ENCODE results near the gene KHK. TPM values are rescaled to one million over a fixed set of nuclear protein-coding genes. Genes with fewer than 3 reads are reported as not detected.
"Not testable (repeated sequence)": the region's sequence is repeated elsewhere in the genome, so short reads cannot be mapped to it uniquely, and the experiment has no call there.

The KHK gene
- total RNA-seq, 1 experiment from 2014 or later: 0.48 TPM

GRCh38 chr2:27059141-27059820, 27.3 kb upstream of the KHK start:
- no peak for DNase-seq (ENCODE audit: low spot score)

DNA sequence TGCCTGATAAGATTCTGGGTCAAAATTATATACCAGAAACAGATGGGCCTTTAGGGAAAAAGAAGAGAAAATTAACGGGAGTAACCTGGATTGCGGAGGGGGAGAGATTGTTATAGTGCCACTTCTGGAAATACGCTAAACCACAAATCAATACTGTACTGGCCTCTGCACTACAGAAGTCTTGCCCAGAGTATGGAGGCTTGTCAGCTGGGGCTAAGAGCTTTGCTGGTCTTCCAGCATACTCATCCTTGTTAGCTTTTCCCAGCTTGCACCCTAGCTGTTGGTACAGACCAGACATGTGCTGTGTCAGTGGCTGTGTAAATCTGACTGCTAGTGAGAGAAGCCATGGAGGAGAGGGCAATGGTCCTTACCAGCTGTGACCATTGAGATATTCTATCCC, 26.2 kb upstream of the KHK start:
- DNase-seq (ENCODE audit: low spot score): no peak

DNA sequence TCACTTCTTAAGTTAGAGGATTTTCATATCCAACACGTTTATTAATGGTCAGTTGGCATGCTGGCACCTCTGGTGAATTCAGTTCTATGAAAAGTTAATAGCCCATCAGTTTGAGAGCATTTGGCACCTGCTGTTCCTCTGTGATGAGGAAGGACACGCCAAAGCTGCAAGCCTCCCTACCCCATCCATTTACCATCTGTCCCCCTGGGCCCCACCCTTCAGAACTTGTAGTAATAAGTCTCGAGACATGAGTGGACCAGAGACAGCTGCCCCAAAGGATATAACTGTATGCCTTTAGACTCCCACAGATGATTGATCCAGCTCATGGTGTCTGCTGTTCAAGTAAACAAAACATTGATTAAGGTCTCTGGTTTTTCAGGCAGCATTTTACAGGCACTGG, 21.4 kb upstream of the KHK start:
- no peak for DNase-seq (ENCODE audit: low spot score)

DNA sequence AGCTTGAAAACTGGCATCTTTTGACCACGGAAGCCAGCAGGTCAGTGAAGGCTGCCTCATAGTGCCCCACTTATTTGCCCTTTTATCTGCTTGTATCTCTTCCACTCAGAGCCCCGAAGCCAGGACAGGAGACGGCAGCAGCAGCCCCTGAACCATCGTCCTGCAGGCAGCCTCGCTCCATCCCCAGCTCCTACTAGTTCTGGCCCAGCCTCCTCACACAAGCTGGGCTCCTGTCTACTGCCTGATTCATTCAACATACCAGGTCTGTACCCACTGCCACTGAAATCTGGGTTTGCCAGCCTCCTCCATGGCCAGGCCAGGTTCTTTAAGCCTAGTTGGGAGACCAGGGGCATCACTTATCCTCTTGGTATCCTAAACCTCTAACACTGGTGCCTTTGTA, 19.2 kb upstream of the KHK start:
- no peak for DNase-seq (ENCODE audit: low spot score)

DNA sequence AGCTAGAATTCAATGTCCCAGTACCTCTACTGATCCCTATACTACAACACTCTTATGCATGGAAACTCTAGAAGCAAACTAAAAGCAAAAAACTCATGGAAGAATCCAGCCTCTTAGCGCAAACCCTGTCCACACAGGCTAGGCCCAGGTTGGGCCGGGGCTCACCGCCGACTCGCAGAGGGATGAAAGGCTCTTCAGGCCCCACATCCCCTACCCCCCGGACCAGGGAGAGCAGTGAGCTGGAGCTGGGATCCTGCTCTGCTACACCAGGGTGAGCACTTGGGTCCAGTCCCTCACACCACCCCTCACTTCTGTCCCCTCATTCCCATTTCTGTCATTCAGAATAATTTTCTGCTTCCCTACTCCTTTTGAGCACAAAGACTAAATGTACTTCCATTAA, 17.1 kb upstream of the KHK start:
- no peak for DNase-seq (ENCODE audit: low spot score)

GRCh38 chr2:27069961-27070618, 16.5 kb upstream of the KHK start:
- no peak for DNase-seq (ENCODE audit: low spot score)

DNA sequence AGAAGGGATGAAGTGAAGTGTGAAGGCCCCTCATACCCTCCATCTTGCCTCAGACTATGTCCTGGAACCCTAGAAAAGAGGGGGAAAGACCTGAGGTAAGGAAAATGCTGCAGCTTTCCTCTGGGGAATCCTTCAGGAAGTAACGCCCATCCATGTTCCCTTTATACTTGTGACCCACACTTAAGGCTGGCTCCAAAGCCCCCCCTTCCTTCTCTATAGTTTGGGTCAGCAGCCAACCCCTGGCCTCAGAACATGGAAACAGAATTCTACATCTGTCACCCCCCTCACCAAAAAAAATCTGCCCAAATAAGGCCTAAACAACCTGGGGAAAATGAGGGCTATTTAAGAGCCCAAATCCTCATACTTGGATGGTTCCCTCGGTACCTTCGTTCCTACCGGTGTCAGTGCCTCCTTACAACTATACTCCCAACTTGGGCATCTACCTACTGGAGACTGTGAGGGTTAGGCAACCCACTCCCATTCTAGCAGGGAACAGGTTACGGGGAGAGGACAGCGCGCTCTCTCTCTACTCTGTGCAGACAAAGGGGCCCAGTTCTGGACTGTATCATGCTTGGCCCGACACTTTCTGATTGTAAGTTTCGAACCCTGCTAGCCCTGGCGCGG, 15.8 kb upstream of the KHK start:
- DNase-seq (ENCODE audit: low spot score): no peak

- DNase-seq (ENCODE audit: low spot score): peak; percentile 75
Measured at GRCh38 chr2:27071277-27071989, 15.1 kb upstream of the KHK start, which contains the start of gene OST4. Gene OST4 (minus strand): TSS chr2:27071654.

DNA sequence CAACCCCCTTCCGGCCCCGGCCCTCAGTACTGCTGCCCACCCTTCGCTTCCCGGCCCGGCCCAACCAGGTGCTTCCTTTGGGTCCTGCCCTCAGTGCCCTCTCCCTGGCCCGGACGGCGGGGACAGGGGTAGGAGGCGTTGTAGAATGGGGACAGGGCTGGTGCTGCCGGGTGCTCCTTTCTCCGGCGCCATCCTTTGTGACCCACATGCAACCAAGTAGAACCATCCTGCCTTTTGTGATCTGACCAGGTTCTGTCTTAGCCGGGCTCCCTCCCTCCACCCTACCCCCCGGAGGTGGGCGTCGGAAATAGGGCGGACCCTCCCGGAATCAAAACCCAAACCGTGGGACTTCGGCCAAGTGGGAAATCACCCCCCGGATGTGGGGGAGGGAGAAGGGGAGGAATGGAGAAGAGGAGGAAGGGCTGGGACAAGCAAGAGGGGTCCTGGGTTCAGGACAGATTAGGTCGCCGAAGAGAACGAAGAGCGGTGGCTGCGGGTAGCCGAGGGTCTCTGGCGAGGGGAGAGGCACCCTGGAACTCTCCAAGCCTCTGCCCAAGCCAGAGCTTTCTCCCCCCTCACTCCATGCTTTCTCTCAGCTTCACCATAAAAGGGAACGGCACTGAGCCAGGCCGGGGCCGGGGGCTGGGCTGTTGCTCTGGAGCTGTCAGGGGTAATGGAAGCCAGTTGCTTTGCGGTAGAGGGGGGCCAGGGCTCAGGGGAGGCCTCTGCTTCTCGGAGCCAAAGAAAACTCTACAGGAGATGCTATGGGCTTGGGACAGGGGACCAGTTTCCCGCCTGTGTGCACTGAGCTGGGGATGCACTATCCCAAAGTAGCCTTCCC, 14.4 kb upstream of the KHK start:
- DNase-seq (ENCODE audit: low spot score): no peak

DNA sequence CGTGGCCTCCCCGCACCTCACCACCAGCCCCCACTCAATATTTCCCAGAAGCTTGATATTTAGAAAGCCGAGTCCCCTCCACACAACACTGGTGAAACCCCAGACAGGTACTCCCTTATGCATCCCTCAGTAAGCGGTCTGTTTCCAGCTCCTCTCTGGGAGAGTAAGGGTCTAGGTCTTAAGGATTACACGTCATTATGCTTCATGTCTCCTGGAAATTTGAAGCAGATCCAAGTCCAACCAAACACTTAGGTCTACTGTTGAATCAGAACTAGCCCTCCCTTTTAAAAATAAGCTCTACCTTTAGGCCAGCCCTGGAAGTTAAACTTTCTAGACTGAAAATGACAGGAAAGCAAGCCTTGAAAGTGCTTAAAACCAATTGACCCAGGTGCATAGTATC, 13.7 kb upstream of the KHK start:
- no peak for DNase-seq (ENCODE audit: low spot score)

DNA sequence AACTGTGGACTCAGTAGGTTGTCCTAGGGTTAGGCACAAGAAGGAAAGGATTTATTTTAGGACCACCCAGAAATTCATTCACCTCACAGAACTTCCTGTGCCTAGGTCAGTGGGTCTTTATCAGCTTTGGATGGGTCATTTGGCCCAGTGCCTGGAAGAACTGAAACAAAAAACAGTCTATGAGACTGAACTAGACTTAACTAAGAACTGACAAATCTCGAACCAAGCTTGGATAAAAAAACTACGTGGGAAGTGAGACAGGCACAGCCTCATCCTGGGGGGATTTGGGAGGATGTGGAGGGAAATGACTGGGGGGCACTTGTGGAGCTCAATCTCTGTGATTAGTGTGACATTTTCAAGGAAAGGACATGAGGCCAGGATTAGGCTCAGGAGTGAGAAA, 12.8 kb upstream of the KHK start:
- no peak for DNase-seq (ENCODE audit: low spot score)

GRCh38 chr2:27074738-27075565, 11.6 kb upstream of the KHK start:
- no peak for DNase-seq (ENCODE audit: low spot score)

GRCh38 chr2:27075566-27075871, 11.1 kb upstream of the KHK start:
- DNase-seq (ENCODE audit: low spot score): not testable (repeated sequence)

DNA sequence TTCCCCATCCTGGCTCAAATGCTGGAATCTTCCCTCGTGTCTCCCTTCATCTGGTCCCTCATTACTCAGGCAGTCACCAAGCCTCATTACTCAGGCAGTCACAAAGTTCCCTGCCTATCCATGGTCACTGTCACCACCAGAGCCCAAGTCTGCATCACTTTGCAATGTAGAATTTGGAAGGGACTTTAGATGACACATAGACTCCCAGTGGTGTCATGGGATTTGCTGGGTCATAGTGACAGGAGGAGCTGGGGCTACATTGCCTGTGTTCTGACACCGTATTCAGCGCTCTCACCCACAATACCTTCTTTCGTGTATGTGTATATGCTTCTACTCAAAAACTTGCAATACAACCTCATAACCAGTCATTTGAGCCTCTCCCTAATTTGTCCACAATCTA, 10.2 kb upstream of the KHK start:
- DNase-seq (ENCODE audit: low spot score): no peak

DNA sequence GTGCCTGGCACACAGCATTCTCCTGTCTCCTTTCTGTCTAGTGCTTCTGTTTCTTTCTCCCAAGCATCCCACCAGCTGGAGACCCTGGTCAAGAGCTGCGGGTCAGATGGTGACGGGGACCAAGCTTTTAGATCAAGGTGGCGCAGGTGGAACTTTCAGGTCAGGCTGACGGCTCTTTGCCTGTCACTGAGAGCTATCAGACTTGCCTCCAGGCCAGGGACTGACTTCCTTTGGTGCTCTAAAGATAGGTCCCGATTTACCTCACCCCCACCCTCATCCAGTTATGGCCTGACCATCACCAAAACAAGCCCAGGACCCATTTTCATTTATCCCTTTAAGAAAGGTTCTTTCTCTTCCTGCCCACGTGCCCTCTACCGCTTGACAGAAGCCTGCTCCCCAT, 9.3 kb upstream of the KHK start:
- no peak for DNase-seq (ENCODE audit: low spot score)

GRCh38 chr2:27078267-27079194, 8.0 kb upstream of the KHK start, which contains the start of gene EMILIN1:
Gene EMILIN1 (plus strand): TSS chr2:27078615. CDS start chr2:27079066, 451 bp downstream.
- peak; percentile 83 for DNase-seq (ENCODE audit: low spot score)

- DNase-seq (ENCODE audit: low spot score): no peak
Measured at GRCh38 chr2:27079233-27080139, 7.1 kb upstream of the KHK start.

- no peak for DNase-seq (ENCODE audit: low spot score)
Measured at GRCh38 chr2:27080140-27080469, 6.5 kb upstream of the KHK start.

- DNase-seq (ENCODE audit: low spot score): no peak
Measured at GRCh38 chr2:27080603-27080936, 6.0 kb upstream of the KHK start.
